ENCODE results near the gene JAM3. TPM values are rescaled to one million over a fixed set of nuclear protein-coding genes. Genes with fewer than 3 reads are reported as not detected.
"Not testable (repeated sequence)": the region's sequence is repeated elsewhere in the genome, so short reads cannot be mapped to it uniquely, and the experiment has no call there.

JAM3 gene
- total and polyA plus RNA-seq, 2 donors, result 61.1 to 90.2 TPM

DNA sequence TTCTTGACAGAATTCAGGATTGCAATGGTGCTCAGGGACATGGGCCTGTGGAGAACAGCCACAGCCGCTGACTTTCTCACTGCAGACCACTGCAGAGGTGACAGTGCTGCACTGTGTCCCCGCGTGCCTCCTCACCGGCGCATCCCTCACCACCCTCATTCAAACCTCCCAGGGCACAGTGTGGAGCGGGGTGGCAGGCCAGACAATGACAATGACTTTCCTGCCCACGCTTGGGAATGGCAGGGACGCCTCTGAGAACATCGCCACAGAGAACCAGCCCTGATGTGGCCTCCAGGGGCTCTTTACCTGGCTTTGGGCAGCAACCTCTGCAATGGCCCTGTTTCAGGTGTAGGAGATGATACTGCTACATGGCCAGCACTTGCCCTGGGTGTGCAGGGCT, 89.2 kb downstream of the JAM3 start:
- H3K4me1 ChIP-seq (ENCODE audit: insufficient read depth), result no peaks in the 10 kb centered on the region
- H3K27ac ChIP-seq (ENCODE audit: low read depth), result no peak overlapping the region
- 94% methylated on average over 9 of the region's 9 CpGs for WGBS
- no peak overlapping the region for H3K4me3 ChIP-seq (ENCODE audit: low read depth, low read length)
- no peak for DNase-seq (ENCODE audit: extremely low spot score)
- peaks cover 2% of the 10 kb centered on the region for H3K36me3 ChIP-seq (ENCODE audit: insufficient read depth)

GRCh38 chr11:134159652-134160051, 90.8 kb downstream of the JAM3 start:
- Histone ChIP-seq H3K4me3 (ENCODE audit: low read depth, low read length) (no peak overlapping the region), H3K36me3 (ENCODE audit: insufficient read depth) (peaks cover 2% of the 10 kb centered on the region), H3K27ac (ENCODE audit: low read depth) (no peak overlapping the region), H3K4me1 (ENCODE audit: insufficient read depth) (no peaks in the 10 kb centered on the region)
- 93% methylated on average over 9 of the region's 9 CpGs for WGBS
- no peak for DNase-seq (ENCODE audit: extremely low spot score)

DNA sequence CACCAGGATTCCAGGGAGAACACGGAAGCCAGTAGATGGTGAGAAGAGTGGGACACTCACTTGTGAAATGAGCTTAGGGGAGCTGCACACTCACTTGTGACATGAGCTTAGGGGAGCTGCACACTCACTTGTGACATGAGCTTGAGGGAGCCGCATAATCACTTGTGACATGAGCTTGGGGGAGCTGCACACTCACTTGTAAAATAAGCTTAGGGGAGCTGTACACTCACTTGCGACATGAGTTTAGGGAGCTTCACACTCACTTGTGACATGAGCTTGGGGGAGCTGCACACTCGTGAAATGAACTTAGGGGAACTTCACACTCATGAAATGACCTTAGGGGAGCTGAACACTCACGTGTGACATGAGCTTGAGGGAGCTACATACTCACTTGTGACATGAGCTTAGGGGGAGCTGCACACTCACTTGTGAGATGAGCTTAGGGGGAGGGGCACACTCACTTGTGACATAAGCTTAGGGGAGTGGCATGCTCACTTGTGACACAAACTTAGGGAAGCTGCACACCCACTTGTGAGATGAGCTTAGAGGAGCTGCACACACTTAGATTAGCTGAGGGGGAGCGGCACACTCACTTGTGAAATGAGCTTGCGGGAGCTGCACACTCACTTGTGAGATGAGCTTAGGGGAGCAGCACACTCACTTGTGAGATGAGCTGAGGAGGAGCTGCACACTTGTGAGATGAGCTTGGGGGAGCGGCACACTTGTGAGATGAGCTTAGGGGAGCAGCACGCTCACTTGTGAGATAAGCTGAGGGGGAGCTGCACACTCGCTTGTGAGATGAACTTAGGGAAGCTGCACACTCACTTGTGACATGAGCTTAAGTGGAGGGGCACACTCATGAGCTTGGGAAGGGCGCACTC, 95.9 kb downstream of the JAM3 start:
- Histone ChIP-seq H3K4me1 (ENCODE audit: insufficient read depth) (no peaks in the 10 kb centered on the region), H3K36me3 (ENCODE audit: insufficient read depth) (no peaks in the 10 kb centered on the region), H3K4me3 (ENCODE audit: low read depth, low read length) (no peak overlapping the region), H3K27ac (ENCODE audit: low read depth) (no peak overlapping the region)
- WGBS, result 91% methylated on average over 11 of the region's 11 CpGs
- no peak for DNase-seq (ENCODE audit: extremely low spot score)

DNA sequence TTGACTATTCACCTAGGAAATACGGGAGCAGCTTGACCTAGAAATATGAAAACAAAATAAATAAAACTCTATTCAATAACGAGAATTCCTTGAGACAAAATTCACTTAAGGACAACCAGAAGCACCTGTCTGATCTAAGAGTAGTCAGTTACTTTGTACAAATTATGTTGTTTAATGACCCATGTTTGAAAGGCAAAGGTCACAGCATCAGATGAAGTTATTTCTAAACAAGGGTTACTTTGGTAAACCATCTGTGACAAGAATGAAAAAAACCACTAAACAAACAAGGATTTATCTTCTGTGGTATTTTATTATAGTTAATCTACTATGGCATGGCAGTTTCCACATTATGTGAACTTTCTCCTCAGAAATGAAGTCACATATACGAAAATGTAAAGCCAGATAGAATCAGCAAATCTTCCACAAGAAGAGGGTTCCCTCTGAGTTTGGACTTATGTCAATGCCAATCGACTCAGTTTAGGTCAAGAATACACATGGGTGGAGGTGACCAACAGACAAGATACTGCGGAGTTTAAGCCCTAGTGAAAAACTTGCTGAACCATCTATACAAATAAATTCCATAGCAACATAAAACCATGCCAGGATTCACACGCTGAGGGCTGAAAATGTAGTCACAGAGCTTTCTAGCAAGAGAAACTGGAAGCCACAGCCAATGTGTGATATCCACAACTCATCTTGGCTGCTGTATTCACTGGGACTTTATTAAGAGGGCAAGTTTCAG, 101.5 kb downstream of the JAM3 start:
- Histone ChIP-seq H3K36me3 (ENCODE audit: insufficient read depth) (no peaks in the 10 kb centered on the region), H3K4me1 (ENCODE audit: insufficient read depth) (no peaks in the 10 kb centered on the region), H3K4me3 (ENCODE audit: low read depth, low read length) (no peak overlapping the region), H3K27ac (ENCODE audit: low read depth) (no peak overlapping the region)
- DNase-seq (ENCODE audit: extremely low spot score), result no peak
- 85% methylated on average over 6 of the region's 6 CpGs for WGBS

GRCh38 chr11:134170919-134171281, 102.0 kb downstream of the JAM3 start:
- WGBS, result 93% methylated on average over 5 of the region's 5 CpGs
- no peaks in the 10 kb centered on the region for H3K4me1 ChIP-seq (ENCODE audit: insufficient read depth)
- DNase-seq (ENCODE audit: extremely low spot score), result no peak
- no peaks in the 10 kb centered on the region for H3K36me3 ChIP-seq (ENCODE audit: insufficient read depth)
- H3K4me3 ChIP-seq (ENCODE audit: low read depth, low read length), result no peak overlapping the region
- no peak overlapping the region for H3K27ac ChIP-seq (ENCODE audit: low read depth)

DNA sequence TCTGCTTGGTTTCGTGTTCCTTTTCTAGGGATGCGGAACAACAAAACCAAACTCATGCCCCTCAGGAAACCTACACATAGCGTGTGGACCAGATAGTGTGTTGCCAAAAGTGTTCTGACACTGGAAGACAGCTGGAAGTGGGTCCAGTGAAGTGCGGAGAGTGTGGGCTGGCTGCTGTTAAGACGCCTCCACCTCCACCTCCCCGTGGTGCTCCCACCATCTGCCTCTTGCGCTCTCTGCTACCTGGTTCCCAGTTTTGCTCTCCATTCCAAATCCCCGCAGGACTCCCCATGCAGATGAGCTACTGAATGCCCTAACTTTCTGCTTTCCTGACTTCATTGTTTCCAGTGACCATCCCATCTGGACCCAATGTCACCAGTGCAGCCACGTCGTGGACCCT, 103.1 kb downstream of the JAM3 start:
- no peak for DNase-seq (ENCODE audit: extremely low spot score)
- peaks cover 1% of the 10 kb centered on the region for H3K36me3 ChIP-seq (ENCODE audit: insufficient read depth)
- WGBS, result 97% methylated on average over 10 of the region's 10 CpGs
- H3K4me1 ChIP-seq (ENCODE audit: insufficient read depth), result no peaks in the 10 kb centered on the region
- no peak overlapping the region for H3K27ac ChIP-seq (ENCODE audit: low read depth)
- no peak overlapping the region for H3K4me3 ChIP-seq (ENCODE audit: low read depth, low read length)

GRCh38 chr11:134173296-134173695, 104.4 kb downstream of the JAM3 start:
- peaks cover 3% of the 10 kb centered on the region for H3K36me3 ChIP-seq (ENCODE audit: insufficient read depth)
- WGBS, result 99% methylated on average over 5 of the region's 5 CpGs
- no peak overlapping the region for H3K4me3 ChIP-seq (ENCODE audit: low read depth, low read length)
- DNase-seq (ENCODE audit: extremely low spot score), result no peak
- H3K4me1 ChIP-seq (ENCODE audit: insufficient read depth), result no peaks in the 10 kb centered on the region
- H3K27ac ChIP-seq (ENCODE audit: low read depth), result no peak overlapping the region

DNA sequence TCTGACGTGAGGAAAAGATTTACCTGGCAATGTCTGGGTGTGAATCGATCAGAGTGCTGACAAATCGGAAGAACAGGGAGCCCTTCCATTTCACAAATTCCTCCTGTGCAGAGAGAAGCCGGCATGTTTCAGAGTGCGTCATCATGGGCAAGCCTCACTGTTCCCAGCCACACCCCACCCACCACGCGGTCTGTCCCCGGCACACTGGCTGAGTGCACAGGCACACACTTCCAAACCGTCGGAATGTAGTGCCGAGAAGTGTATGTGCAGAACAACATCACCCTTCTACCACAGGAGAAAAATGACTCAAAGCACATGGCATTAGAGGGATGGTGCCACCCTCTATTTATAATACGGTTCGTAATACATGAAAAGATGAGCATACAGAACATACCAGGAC, 107.4 kb downstream of the JAM3 start:
- peaks cover 3% of the 10 kb centered on the region for H3K36me3 ChIP-seq (ENCODE audit: insufficient read depth)
- H3K4me1 ChIP-seq (ENCODE audit: insufficient read depth), result no peaks in the 10 kb centered on the region
- no peak for DNase-seq (ENCODE audit: extremely low spot score)
- WGBS, result 96% methylated on average over 13 of the region's 13 CpGs
- no peak overlapping the region for H3K4me3 ChIP-seq (ENCODE audit: low read depth, low read length)
- no peak overlapping the region for H3K27ac ChIP-seq (ENCODE audit: low read depth)

- DNase-seq (ENCODE audit: extremely low spot score), result no peak
- H3K4me1 ChIP-seq (ENCODE audit: insufficient read depth), result no peaks in the 10 kb centered on the region
- no peak overlapping the region for H3K4me3 ChIP-seq (ENCODE audit: low read depth, low read length)
- H3K27ac ChIP-seq (ENCODE audit: low read depth), result no peak overlapping the region
- WGBS, result 68% methylated on average over 5 of the region's 5 CpGs
- peaks cover 3% of the 10 kb centered on the region for H3K36me3 ChIP-seq (ENCODE audit: insufficient read depth)
These were observed 109.3 kb downstream of the JAM3 start for GRCh38 chr11:134178032-134178674.

GRCh38 chr11:134181707-134182106, 112.8 kb downstream of the JAM3 start:
- no peak for DNase-seq (ENCODE audit: extremely low spot score)
- 87% methylated on average over 4 of the region's 4 CpGs for whole genome bisulfite sequencing
- H3K36me3 ChIP-seq (ENCODE audit: insufficient read depth), result peaks cover 4% of the 10 kb centered on the region

GRCh38 chr11:134188092-134188491, 119.2 kb downstream of the JAM3 start:
- 98% methylated on average over 8 of the region's 8 CpGs for WGBS
- not testable (repeated sequence) for H3K27ac ChIP-seq (ENCODE audit: low read depth); H3K4me1 ChIP-seq (ENCODE audit: insufficient read depth); DNase-seq (ENCODE audit: extremely low spot score); H3K36me3 ChIP-seq (ENCODE audit: insufficient read depth); H3K4me3 ChIP-seq (ENCODE audit: low read depth, low read length)

More at GRCh38 chr11:134181707-134182106, 112.8 kb downstream of the JAM3 start:
- no peak overlapping the region for H3K4me3 ChIP-seq (ENCODE audit: low read depth, low read length)
- no peak overlapping the region for H3K27ac ChIP-seq (ENCODE audit: low read depth)
- H3K4me1 ChIP-seq (ENCODE audit: insufficient read depth), result no peaks in the 10 kb centered on the region

DNA sequence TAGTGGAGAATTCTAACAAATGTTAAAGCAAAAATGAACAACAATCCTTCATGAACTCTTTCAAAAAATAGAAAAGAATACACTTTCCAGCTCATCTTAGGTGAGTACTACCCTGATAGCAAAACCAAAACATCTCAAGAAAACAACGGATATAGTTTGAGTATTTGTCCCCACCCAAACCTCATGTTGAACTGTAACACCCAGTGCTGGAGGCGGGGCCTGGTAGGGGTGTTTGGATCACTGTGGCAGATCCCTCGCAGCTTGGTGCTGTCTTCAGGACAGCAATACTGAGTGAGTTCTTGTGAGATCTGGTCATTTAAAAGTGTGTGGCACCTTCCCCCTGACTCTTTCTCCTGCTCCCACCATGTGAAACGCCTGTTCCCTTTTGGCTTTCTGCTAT, 127.9 kb downstream of the JAM3 start:
- Histone ChIP-seq H3K4me1 (ENCODE audit: insufficient read depth) (no peaks in the 10 kb centered on the region), H3K4me3 (ENCODE audit: low read depth, low read length) (no peak overlapping the region), H3K36me3 (ENCODE audit: insufficient read depth) (peaks cover 7% of the 10 kb centered on the region), H3K27ac (ENCODE audit: low read depth) (no peak overlapping the region)
- no peak for DNase-seq (ENCODE audit: extremely low spot score)
- WGBS, result 86% methylated on average over 4 of the region's 4 CpGs

DNA sequence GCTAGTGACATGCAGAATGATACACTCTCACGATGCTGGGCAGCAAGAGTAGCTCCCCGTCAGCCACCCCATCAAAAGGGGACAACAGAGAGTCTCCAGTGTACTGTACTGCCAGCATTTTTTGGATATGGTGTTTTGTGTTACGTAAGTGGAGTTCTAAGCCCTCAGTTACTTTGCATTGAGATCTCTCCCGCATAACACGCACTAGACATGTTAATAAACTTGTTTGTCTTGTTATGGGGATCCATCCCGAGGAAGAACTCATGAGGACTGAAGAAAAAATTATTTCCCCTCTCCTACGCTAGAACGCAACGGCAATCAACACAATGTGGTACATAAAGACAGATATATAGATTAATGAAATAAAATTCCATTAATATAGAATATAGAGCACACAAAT, 130.7 kb downstream of the JAM3 start:
- WGBS, result 97% methylated on average over 9 of the region's 9 CpGs
- no peaks in the 10 kb centered on the region for H3K4me1 ChIP-seq (ENCODE audit: insufficient read depth)
- H3K36me3 ChIP-seq (ENCODE audit: insufficient read depth), result peaks cover under 1% of the 10 kb centered on the region
- H3K27ac ChIP-seq (ENCODE audit: low read depth), result no peak overlapping the region
- DNase-seq (ENCODE audit: extremely low spot score), result no peak
- H3K4me3 ChIP-seq (ENCODE audit: low read depth, low read length), result no peak overlapping the region

- Histone ChIP-seq H3K36me3 (ENCODE audit: insufficient read depth) (no peaks in the 10 kb centered on the region), H3K27ac (ENCODE audit: low read depth) (no peak overlapping the region), H3K4me3 (ENCODE audit: low read depth, low read length) (no peak overlapping the region), H3K4me1 (ENCODE audit: insufficient read depth) (no peaks in the 10 kb centered on the region)
- DNase-seq (ENCODE audit: extremely low spot score), result no peak
- 97% methylated on average over 6 of the region's 6 CpGs for WGBS
These were observed 131.8 kb downstream of the JAM3 start for GRCh38 chr11:134200688-134201087.
